Testis (tissue), 3 donors: ENCODE results near the gene ZNF581. TPM values are rescaled to one million over a fixed set of nuclear protein-coding genes. Genes with fewer than 3 reads are reported as not detected.
A peak's percentile ranks its signal among the peaks of the same experiment; 100 is the strongest.

ENCODE experiments used
- DNase-seq: peaks from one replicate; pipeline ENCODE4 v3.0.0-alpha.2; 2019
- H3K27ac ChIP-seq, 2 donors: fragments of 200-600 bp; sonication (generic); one replicate each; pipeline ENCODE4 v1.5.1; 2019
- H3K27me3 ChIP-seq: fragments of 200-600 bp; sonication (generic); one replicate; pipeline ENCODE4 v1.5.1; 2019
- H3K36me3 ChIP-seq: fragments of 200-600 bp; sonication (generic); one replicate; pipeline ENCODE4 v1.5.1; 2017; ENCODE audit warnings: low read depth; ENCODE audit errors: missing control alignments
- H3K4me1 ChIP-seq: fragments of 200-600 bp; sonication (generic); one replicate; pipeline ENCODE4 v1.5.1; 2019
- H3K4me3 ChIP-seq, 2 donors: fragments of 200-600 bp; sonication (generic); one replicate each; pipeline ENCODE4 v1.5.1; 2017 to 2019
- H3K9me3 ChIP-seq: fragments of 200-600 bp; sonication (generic); one replicate; pipeline ENCODE4 v1.5.1; 2017
- POLR2A ChIP-seq: fragments of 450-650 bp; IDR thresholded peaks from one replicate; pipeline ENCODE4 v1.6.1; 2017; ENCODE audit warnings: antibody characterized with exemption, mild to moderate bottlenecking, moderate library complexity
- WGBS, 2 donors: methylation state at CpG; one replicate each; pipeline ENCODE4 v1.1.5; 2018; 5-methylcytosine and 5-hydroxymethylcytosine counted together
- intact Hi-C: fragments of 100-400 bp; cut with DNase I; formaldehyde crosslinking; loops from one replicate; pipeline ENCODE4 v1.15.1; 2023; ENCODE audit warnings: low total_unique reads
- polyA plus RNA-seq: library from polyadenylated mRNA; stranded (reverse); fragments of 350-450 nt; fragmentation: Illumina TruSeq; extraction: RNeasy Lipid Tissue Mini Kit (QIAGEN cat#74804); gene quantifications from one replicate; pipeline ENCODE4 v1.2.3, GENCODE V29; 2014; ENCODE audit warnings: low read depth, low replicate concordance; ENCODE audit not compliant: insufficient read depth
- total RNA-seq, 2 donors: library from RNA; depleted of rRNA; stranded (reverse); fragments of >200 nt; gene quantifications; one replicate each; pipeline ENCODE4 v1.2.3, GENCODE V29; 2016
- TF ChIP-seq, protein P1 (sequence below), 3 experiments: fragments of 450-650 bp in 2 of 3; fragments of 200-600 bp in 1 of 3; sonication (generic) in 1 of 3; IDR thresholded peaks; one replicate each; pipeline ENCODE4 v1.5.1; 2016 to 2019; ENCODE audit warnings: antibody characterized with exemption in 3 of 3, mild to moderate bottlenecking in 2 of 3, moderate library complexity in 1 of 3

The ZNF581 gene
- total and polyA plus RNA-seq, 3 donors from 2014 or later: 17.3 to 31.2 (median 18.4) TPM

DNA sequence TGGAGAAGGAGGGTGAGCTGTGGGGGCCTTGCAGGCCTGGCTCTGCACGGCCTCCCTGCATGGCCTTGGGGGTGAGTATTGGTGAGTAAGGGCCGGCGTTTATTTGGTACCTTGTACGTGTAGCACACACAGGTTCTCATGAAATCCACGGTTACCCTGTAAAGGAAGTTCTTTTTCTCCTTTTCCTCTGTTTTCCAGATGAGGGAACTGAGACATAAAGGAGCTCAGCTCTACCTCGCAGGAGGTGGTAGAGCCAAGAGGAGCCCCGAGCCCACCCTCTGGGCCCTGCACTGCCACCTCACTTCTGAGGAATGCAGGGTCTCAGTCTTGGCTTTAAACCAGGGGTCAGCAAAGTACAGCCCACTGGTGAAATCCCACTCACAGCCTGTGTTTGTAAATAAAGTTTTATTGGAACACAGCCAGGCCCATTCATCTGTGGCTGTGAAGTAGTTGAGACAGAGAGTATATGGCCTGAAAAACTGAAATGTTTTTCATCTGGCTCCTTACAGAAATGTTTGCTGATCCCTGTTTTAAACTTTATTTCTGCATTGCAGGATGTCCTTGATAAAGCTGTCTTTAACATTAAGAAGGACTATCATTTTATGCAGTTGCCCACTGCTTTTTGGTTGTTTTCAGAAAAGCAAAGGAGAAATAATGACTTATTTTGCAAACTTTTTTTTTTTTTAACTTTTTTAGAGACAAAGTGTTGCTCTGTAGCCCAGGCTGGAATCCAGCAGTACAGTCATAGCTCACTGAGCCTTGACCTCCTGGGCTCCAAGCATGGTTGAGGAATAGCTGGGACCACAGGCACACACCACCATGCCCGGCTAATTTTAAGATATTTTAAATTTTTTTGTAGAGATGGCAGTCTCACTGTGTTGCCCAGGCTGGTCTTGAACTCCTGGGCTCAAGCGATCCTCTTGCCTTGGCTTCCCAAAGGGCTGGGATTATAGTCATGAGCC lies 38.0 kb downstream of the ZNF581 start:
- no peak overlapping the region for H3K4me3 ChIP-seq
- peak; percentile 63 for DNase-seq
- H3K27me3 ChIP-seq: no peaks in the 10 kb centered on the region
- no peaks in the 10 kb centered on the region for H3K9me3 ChIP-seq
- H3K36me3 ChIP-seq: no peaks in the 10 kb centered on the region
- intact Hi-C loops: no loop called here
- H3K27ac ChIP-seq: peak overlapping the region in 1 of 2 donors; percentile 71
- WGBS, 2 donors: 63 to 70% methylated on average over 9 of the region's 9 CpGs
- peaks cover 58% of the 10 kb centered on the region for H3K4me1 ChIP-seq
- TF ChIP-seq POLR2A: no peak
- TF ChIP-seq, protein P1, sequence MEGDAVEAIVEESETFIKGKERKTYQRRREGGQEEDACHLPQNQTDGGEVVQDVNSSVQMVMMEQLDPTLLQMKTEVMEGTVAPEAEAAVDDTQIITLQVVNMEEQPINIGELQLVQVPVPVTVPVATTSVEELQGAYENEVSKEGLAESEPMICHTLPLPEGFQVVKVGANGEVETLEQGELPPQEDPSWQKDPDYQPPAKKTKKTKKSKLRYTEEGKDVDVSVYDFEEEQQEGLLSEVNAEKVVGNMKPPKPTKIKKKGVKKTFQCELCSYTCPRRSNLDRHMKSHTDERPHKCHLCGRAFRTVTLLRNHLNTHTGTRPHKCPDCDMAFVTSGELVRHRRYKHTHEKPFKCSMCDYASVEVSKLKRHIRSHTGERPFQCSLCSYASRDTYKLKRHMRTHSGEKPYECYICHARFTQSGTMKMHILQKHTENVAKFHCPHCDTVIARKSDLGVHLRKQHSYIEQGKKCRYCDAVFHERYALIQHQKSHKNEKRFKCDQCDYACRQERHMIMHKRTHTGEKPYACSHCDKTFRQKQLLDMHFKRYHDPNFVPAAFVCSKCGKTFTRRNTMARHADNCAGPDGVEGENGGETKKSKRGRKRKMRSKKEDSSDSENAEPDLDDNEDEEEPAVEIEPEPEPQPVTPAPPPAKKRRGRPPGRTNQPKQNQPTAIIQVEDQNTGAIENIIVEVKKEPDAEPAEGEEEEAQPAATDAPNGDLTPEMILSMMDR (IDR thresholded peaks at IDR 0.05): no peak

DNA sequence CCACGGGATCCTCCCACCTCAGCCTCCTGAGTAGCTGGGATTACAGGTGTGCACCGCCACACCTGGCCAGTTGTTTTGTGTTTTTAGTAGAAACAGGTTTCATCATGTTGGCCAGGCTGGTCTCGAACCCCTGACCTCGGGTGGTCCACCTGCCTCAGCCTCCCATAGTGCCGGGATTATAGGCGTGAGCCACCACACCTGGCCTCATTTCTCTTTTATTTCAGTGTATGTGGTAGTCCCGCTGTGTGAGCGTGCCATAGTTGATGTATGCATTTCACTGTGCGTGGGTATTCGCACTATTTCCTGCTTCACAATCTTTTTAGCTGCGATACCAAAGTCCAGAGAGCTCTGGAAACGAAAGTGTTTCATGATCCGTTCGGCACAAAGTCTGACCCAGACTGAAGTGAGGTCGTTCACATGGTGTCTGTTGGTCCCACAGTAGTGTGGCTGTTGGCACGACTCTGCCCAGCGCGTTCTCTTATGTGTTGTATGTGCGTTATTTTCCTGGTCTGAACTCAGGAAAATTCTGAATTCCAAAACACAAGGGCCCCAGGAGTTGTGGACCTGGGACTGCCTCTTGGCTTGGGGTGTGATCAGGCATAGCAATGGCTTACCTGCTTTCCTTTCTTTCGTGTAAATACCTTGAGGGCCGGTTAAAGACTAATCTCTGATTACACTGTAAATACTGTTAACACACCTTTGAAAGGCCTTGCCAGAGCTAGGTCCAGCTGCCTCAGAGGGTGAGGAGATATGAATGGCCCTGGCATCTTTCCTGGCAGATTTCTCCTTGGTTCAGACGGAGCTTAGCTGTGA lies 40.2 kb downstream of the ZNF581 start:
- H3K9me3 ChIP-seq: no peaks in the 10 kb centered on the region
- H3K4me1 ChIP-seq: peaks cover 51% of the 10 kb centered on the region
- DNase-seq: no peak
- no peak overlapping the region for H3K27ac ChIP-seq
- intact Hi-C loops: no loop called here
- WGBS, 2 donors: 78 to 90% methylated on average over 22 of the region's 22 CpGs
- H3K27me3 ChIP-seq: no peaks in the 10 kb centered on the region
- no peak overlapping the region for H3K4me3 ChIP-seq
- TF ChIP-seq, protein P1 (IDR thresholded peaks at IDR 0.05): no peak
- TF ChIP-seq POLR2A: no peak
- no peaks in the 10 kb centered on the region for H3K36me3 ChIP-seq

DNA sequence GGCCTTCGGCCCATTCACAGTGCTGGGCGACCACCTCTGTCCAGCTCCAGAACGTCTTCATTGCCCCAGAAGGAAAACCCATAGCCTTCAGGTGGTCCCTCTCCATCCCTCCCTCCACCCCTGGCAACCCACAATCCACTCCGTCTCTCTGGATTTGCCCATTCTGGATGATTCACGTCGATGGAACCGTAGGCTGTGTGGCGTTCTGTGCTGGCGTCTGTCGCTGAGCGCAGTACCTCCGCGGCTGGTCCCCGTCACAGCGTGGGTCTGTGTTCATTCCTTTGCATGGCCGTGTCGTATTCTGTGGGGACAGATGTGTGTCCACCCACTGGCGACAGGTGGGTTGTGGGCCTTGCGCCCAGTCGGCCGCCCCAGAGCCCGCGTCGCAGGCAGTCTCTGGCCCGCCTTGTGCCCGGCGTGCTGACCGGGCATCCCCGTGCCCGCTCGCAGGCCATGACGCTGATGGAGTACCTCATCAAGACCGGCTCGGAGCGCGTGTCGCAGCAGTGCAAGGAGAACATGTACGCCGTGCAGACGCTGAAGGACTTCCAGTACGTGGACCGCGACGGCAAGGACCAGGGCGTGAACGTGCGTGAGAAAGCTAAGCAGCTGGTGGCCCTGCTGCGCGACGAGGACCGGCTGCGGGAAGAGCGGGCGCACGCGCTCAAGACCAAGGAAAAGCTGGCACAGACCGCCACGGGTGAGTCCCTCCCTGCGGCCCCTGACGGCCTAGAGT lies 41.7 kb downstream of the ZNF581 start:
- Histone ChIP-seq H3K27ac (no peak overlapping the region), H3K4me1 (peaks cover 48% of the 10 kb centered on the region), H3K27me3 (no peaks in the 10 kb centered on the region), H3K36me3 (no peaks in the 10 kb centered on the region), H3K4me3 (no peak overlapping the region), H3K9me3 (no peaks in the 10 kb centered on the region)
- 94% methylated on average over 56 to 60 of the region's 60 CpGs for WGBS, 2 donors
- TF ChIP-seq, protein P1 (IDR thresholded peaks at IDR 0.05): no peak
- no peak for TF ChIP-seq POLR2A
- intact Hi-C loops: no loop called here
- DNase-seq: no peak

- intact Hi-C loops: no loop called here
- WGBS, 2 donors: 93% methylated on average over 5 to 6 of the region's 6 CpGs
- Histone ChIP-seq H3K27me3 (no peaks in the 10 kb centered on the region), H3K4me1 (peaks cover 41% of the 10 kb centered on the region), H3K9me3 (no peaks in the 10 kb centered on the region), H3K4me3 (no peak overlapping the region), H3K27ac (peak overlapping the region in 1 of 2 donors; percentile 11), H3K36me3 (no peaks in the 10 kb centered on the region)
- DNase-seq: no peak
- TF ChIP-seq, protein P1 (IDR thresholded peaks at IDR 0.05): no peak
- no peak for TF ChIP-seq POLR2A
Measured at GRCh38 chr19:55685776-55686175, 42.3 kb downstream of the ZNF581 start.
